ENCODE results near the gene NANP.
"Not testable (repeated sequence)": the region's sequence is repeated elsewhere in the genome, so short reads cannot be mapped to it uniquely, and the experiment has no call there.

NANP gene

DNA sequence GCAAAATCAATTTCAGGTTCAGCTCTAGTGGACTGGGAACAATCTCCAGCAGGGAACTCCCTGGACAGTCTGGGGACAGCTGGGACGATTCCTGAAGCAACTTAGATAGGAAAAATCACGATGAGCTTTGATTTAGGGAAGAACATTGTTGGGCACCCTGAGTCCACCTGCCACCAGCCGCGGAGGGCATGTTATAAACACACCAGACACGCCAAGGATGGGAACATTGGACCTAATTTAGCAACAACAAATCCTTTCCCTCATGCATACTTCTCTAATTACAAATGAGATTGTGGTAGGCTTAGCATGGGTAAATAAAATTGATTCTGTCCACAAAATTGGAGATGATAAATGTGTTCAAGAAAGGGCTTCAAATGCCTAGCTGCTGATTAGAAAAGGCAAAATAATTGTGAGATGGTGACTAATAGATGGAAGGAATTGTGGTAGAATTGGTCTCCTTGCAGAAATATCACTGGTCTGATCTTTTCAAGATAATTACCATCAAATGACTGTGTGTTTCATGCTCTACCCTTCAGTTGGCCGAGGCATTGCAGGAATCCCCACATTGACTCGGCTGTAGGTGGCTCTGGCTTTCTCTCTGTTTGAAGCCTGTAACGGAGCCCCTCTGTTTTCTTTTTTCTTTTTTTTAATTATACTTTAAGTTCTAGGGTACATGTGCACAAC, 6.1 kb upstream of the NANP start:
- DNase-seq (ENCODE audit: insufficient read length) (no peak), FAIRE-seq (no peak)
- TF ChIP-seq TAF1 (IDR thresholded peaks at IDR 0.05; ENCODE audit: borderline replicate concordance, low read depth, low read length): no peak
- TF ChIP-seq POLR2AphosphoS5 (IDR thresholded peaks at IDR 0.05; ENCODE audit: low read depth, low read length): no peak
- TF ChIP-seq POLR2A (IDR thresholded peaks at IDR 0.05; ENCODE audit: low read depth, low read length): no peak

DNA sequence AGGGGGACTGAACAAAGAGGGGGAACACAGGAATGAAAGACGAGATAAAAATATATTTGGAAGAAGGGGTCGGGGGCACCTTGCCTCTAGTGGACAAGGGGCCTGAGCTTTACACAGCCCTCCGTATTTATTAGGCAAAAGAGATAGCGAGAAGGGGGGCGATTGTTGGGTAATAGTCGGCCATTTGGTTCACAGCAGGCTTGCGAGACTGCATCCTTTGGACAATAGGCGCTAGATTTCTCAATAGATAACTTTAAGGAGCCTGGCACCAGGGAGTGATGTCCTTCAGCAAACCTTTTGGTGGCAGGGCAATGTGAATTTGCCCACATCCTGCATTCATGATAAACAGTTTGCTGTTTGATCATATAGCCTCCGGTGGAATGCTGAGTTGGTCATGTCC, 3.0 kb upstream of the NANP start:
- FAIRE-seq (no peak), DNase-seq (ENCODE audit: insufficient read length) (no peak)
- no peak for TF ChIP-seq TAF1 (IDR thresholded peaks at IDR 0.05; ENCODE audit: borderline replicate concordance, low read depth, low read length)
- no peak for TF ChIP-seq POLR2A (IDR thresholded peaks at IDR 0.05; ENCODE audit: low read depth, low read length)

DNA sequence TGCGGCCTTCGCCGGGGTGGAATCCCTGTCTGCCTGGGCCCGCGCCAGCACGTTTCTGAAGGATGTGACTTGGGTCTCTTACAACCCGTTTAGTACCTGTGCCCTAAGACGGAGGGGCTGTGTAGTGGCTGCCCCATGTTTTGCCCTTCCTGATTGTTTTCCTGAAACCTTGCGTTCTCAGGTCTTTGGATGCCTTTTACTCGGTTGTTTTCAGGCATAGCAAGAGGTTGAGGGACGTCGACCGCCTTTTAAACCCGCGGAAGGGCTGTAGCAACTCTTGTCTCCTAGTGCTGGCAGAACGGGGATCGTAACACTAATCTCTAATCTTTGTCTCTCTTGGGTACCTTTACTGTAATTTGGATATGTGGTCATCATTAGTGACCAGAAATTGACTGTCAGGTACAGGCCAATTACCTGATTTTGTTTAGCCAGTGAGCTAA, 706 bp upstream of the NANP start:
- TF ChIP-seq POLR2A (IDR thresholded peaks at IDR 0.05; ENCODE audit: low read depth, low read length) (no peak), POLR2AphosphoS5 (IDR thresholded peaks at IDR 0.05; ENCODE audit: low read depth, low read length) (no peak), TAF1 (IDR thresholded peaks at IDR 0.05; ENCODE audit: borderline replicate concordance, low read depth, low read length) (no peak)
- DNase-seq (ENCODE audit: insufficient read length) (no peak), FAIRE-seq (no peak)

DNA sequence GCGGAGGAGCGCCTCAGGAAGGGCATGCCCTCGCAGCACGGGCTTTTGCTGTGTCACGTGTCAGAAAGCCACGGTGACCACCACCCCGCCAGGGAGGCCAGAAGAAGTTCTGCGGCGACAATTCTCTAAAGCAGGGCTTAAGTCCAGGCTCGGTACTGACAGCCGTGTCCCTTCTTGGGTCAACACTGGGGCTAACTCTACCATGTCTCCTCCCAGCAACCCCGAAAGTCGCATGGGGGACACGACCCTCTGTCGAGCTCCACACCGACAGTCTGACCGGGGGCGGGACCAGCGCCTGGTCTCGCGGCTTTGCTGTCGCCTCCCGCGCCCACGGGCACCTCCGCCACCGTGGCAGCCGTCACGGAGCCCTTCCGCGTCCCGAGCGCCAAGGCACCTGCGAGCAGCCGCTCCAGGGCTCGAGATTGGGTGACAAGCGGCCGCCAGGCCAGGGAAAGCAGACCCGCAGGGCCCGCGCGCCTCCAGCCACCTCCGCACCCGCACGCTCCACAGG, 534 bp downstream of the NANP start:
- TF ChIP-seq POLR2A (IDR thresholded peaks at IDR 0.05; ENCODE audit: low read depth, low read length) (no peak), TAF1 (IDR thresholded peaks at IDR 0.05; ENCODE audit: borderline replicate concordance, low read depth, low read length) (no peak), POLR2AphosphoS5 (IDR thresholded peaks at IDR 0.05; ENCODE audit: low read depth, low read length) (no peak)
- DNase-seq (ENCODE audit: insufficient read length) (peak; percentile 35), FAIRE-seq (peak; percentile 60)

DNA sequence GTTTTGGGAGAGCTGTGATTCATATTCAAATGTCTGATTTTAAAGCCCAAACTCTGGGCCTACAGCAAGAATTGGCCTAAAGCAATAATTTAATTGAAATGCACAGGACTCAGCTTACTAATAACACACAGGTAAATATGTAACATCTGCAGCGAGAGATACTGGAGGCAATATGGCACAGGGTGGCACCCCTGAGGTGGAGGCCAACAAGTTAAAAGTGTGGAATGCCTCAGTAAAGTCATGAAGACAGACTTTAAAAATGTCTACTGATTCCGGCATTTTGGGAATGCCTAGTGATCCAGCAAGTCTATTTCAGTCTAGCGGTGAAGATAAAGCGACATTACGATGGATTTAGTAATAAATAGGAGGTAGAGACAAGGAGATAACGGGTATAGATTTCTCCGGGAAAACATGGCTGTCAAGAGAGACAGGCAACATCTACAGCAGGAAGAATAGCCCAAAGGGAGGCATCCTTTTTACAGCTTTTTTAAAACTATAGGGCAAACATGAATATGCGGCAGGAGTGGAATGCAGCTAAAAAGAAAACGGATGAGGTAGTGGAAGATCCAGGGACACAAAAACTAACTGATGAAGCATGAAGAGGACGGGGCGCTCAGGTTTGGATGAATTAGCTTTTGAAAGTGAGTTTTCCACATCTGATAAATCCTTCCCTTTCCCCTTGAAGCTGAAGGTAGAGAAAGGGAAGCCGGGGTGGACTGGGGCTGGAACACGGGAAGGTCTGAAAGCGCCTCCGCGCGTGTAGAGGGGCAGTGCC, 1.2 kb downstream of the NANP start:
- DNase-seq (ENCODE audit: insufficient read length): no peak
- FAIRE-seq: no peak
- TF ChIP-seq TAF1 (IDR thresholded peaks at IDR 0.05; ENCODE audit: borderline replicate concordance, low read depth, low read length) (no peak), POLR2A (IDR thresholded peaks at IDR 0.05; ENCODE audit: low read depth, low read length) (no peak), POLR2AphosphoS5 (IDR thresholded peaks at IDR 0.05; ENCODE audit: low read depth, low read length) (no peak)

DNA sequence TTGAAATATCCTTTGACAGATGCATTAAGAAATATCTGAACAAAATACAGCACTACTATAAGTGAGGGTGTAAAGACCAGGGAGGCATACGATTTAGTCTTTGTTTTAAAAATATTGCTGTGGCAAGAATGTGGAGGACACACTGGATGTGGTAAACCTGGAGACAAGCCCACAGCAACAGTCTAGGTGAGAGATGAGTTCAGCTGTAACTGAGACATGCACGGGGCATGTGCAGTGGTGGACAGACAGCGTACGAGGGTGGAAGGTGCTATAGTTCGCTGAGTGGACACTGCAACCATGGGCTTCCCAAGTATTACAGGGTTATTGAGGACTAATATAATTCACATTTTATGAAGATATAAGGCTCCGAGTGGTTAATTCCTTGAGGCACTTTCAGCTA, 1.8 kb downstream of the NANP start:
- FAIRE-seq: no peak
- DNase-seq (ENCODE audit: insufficient read length): no peak
- TF ChIP-seq POLR2AphosphoS5 (IDR thresholded peaks at IDR 0.05; ENCODE audit: low read depth, low read length) (no peak), POLR2A (IDR thresholded peaks at IDR 0.05; ENCODE audit: low read depth, low read length) (no peak)

DNA sequence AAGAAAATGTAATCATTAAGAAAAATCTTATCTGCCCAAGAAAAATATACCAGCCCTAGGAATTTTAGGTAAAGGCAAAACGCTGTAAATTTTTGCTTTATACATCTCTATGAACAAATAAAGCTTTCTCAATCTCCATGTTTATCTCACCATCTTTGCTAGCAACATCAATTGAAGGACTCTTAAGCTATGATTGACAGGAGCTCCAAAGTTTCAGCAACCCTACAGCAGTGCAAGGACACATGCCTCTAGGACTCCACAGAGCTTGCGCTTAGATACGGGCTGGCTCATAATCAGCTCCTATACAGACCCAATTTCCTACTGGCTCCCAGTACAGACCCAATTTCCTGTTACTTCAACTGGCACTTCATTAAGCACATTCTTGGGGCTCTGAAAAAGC, 4.3 kb downstream of the NANP start:
- DNase-seq (ENCODE audit: insufficient read length) (no peak), FAIRE-seq (no peak)
- no peak for TF ChIP-seq POLR2AphosphoS5 (IDR thresholded peaks at IDR 0.05; ENCODE audit: low read depth, low read length)
- TF ChIP-seq TAF1 (IDR thresholded peaks at IDR 0.05; ENCODE audit: borderline replicate concordance, low read depth, low read length): no peak
- TF ChIP-seq POLR2A (IDR thresholded peaks at IDR 0.05; ENCODE audit: low read depth, low read length): no peak

DNA sequence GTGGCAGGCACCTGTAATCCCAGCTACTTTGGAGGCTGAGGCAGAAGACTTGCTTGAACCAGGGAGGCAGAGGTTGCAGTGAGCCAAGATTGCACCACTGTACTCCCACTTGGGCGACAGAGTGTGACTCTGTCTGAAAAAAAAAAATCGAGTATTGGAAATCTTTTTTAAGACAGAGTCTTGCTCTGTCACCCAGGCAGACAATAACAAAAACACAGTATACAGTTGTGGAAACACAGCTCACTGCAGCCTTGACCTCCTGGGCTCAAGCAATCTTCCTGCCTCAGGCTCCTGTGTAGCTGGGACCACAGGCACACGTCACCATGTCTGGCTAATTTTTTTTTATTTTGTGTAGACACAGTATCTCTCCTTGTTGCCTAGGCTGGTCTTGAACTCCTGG, 15.0 kb downstream of the NANP start:
- no peak for TF ChIP-seq TAF1 (IDR thresholded peaks at IDR 0.05; ENCODE audit: borderline replicate concordance, low read depth, low read length)
- no peak for TF ChIP-seq POLR2AphosphoS5 (IDR thresholded peaks at IDR 0.05; ENCODE audit: low read depth, low read length)
- no peak for TF ChIP-seq POLR2A (IDR thresholded peaks at IDR 0.05; ENCODE audit: low read depth, low read length)
- DNase-seq (ENCODE audit: insufficient read length): no peak
- FAIRE-seq: no peak

DNA sequence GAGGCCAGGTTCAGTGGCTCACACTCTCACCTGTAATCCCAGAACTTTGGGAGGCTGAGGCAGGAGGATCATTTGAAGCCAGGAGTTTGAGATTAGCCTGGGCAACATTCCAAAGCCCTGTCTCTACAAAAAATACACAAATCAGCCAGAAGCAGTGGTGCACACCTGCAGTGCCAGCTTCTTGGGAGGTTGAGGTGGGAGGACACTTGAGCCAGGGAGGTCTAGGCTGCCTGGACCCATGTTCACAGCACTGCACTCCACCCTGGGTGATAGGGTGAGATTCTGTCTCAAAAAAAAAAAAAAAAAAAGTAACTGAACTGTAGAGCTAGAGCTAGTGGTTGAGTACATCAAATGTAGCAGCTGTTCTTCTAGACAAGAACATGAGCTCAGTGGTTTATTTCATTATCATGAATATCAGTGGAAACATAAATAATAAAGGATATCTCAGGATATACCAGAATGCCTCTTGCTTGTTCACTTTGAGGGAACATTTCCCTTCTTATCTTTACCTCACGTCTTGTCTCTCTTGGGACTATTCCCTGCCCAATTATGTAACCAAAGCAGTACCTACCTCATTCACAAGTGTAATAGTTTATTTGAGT, 17.6 kb downstream of the NANP start:
- no peak for TF ChIP-seq TAF1 (IDR thresholded peaks at IDR 0.05; ENCODE audit: borderline replicate concordance, low read depth, low read length)
- TF ChIP-seq POLR2A (IDR thresholded peaks at IDR 0.05; ENCODE audit: low read depth, low read length): no peak
- TF ChIP-seq POLR2AphosphoS5 (IDR thresholded peaks at IDR 0.05; ENCODE audit: low read depth, low read length): no peak
- FAIRE-seq (no peak), DNase-seq (ENCODE audit: insufficient read length) (no peak)

DNA sequence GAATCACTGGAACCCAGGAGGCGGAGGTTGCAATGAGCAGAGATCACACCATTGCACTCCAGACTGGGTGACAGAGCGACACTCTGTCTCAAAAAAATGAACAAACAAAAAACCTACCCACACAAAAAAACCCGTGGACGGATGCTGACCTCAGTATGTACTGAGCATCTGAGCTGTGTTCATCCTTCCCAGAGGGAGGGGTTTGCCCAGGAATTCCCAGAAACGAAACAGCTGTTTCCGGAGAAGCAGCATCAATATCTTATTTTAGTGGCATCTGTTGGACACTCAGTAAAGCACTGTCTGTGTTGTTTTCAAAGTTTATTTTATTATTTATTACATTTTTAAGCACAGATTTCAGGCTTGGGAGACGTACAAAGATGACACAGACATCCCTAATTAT, 18.7 kb downstream of the NANP start:
- FAIRE-seq (no peak), DNase-seq (ENCODE audit: insufficient read length) (no peak)
- TF ChIP-seq POLR2AphosphoS5 (IDR thresholded peaks at IDR 0.05; ENCODE audit: low read depth, low read length) (no peak), TAF1 (IDR thresholded peaks at IDR 0.05; ENCODE audit: borderline replicate concordance, low read depth, low read length) (no peak), POLR2A (IDR thresholded peaks at IDR 0.05; ENCODE audit: low read depth, low read length) (no peak)

DNA sequence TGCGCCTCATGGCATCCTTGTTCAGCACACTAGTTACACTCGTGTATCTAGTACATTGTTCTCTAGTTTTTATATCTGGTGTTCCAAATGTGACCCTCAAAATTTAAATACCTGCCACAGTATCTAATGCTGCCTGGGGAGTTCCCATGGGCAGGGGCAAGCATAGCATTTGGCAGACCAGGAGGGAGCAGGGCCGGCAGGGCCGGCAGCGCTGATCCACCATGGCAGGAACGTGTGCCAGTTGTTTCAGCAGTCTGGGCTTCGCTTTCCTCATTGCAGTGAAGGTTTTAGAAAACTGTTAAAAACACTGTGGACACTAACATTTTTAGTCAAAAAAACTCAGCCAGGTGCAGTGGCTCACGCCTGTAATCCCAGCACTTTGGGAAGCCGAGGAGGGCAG, 19.2 kb downstream of the NANP start:
- TF ChIP-seq TAF1 (IDR thresholded peaks at IDR 0.05; ENCODE audit: borderline replicate concordance, low read depth, low read length): no peak
- TF ChIP-seq POLR2A (IDR thresholded peaks at IDR 0.05; ENCODE audit: low read depth, low read length): no peak
- TF ChIP-seq POLR2AphosphoS5 (IDR thresholded peaks at IDR 0.05; ENCODE audit: low read depth, low read length): no peak
- DNase-seq (ENCODE audit: insufficient read length) (no peak), FAIRE-seq (no peak)

DNA sequence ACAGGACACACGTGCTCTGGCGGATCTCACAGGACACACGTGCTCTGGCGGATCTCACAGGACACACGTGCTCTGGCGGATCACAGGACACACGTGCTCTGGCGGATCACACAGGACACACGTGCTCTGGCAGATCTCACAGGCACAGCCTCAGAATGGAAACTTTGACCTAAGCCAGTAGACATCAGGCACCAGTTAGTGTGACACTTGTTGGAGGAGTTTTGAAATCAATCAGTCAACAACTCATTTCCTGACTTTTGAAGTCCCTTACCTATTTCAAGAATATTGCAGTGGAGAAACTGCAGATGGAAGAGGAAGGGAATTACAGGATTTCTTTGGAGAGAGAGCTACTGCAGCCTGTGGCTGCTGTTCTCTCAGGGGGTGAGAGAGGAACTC, 20.9 kb downstream of the NANP start:
- not testable (repeated sequence) for FAIRE-seq; DNase-seq (ENCODE audit: insufficient read length)

DNA sequence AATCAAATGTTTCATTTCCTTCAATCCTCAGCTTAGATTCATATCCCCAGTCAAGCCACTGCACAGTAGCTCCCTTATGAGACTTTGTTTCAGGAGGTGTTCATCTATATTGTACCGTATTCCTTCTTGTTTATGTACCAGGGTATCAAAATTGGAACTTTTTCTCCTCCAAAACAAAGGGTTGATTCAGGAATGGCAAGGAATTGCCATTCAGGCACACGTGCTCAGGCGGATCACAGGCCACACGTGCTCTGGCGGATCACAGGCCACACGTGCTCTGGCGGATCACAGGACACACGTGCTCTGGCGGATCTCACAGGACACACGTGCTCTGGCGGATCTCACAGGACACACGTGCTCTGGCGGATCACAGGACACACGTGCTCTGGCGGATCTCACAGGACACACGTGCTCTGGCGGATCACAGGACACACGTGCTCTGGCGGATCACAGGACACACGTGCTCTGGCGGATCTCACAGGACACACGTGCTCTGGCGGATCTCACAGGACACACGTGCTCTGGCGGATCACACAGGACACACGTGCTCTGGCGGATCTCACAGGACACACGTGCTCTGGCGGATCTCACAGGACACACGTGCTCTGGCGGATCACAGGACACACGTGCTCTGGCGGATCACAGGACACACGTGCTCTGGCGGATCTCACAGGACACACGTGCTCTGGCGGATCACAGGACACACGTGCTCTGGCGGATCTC, 21.5 kb downstream of the NANP start:
- not testable (repeated sequence) for DNase-seq (ENCODE audit: insufficient read length); FAIRE-seq
